Sigmoid colon (tissue), 7 donors: Measurements from ENCODE around the gene PEX7. TPM values are rescaled to one million over a fixed set of nuclear protein-coding genes. Genes with fewer than 3 reads are reported as not detected.

Source experiments
- DNase-seq: peaks from one replicate; pipeline ENCODE4 v3.0.0-alpha.2; 2019
- H3K27ac ChIP-seq, 4 donors: fragments of 200-600 bp; sonication (generic); one replicate each; pipeline ENCODE4 v1.5.1; 2016 to 2019; ENCODE audit warnings: mild to moderate bottlenecking in 1 of 4
- H3K27me3 ChIP-seq, 3 donors: fragments of 200-600 bp; sonication (generic); one replicate each; pipeline ENCODE4 v1.5.1; 2019; ENCODE audit warnings: mild to moderate bottlenecking in 1 of 3
- H3K36me3 ChIP-seq, 4 donors: fragments of 200-600 bp; sonication (generic); one replicate each; pipeline ENCODE4 v1.5.1; 2016 to 2019
- H3K4me1 ChIP-seq, 4 donors: fragments of 200-600 bp; sonication (generic); one replicate each; pipeline ENCODE4 v1.5.1; 2017 to 2019
- H3K4me3 ChIP-seq, 4 donors: fragments of 200-600 bp; sonication (generic); one replicate each; pipeline ENCODE4 v1.5.1; 2017 to 2019; ENCODE audit warnings: mild to moderate bottlenecking in 2 of 4, moderate library complexity in 1 of 4
- H3K9me3 ChIP-seq, 4 donors: fragments of 200-600 bp in 3 of 4; sonication (generic) in 3 of 4; one replicate each; pipeline versions ENCODE4 v1.5.1 to v1.6.1; 2013 to 2019
- EP300 ChIP-seq, 4 donors: sonication (generic); formaldehyde crosslinking; IDR thresholded peaks; one replicate each; pipeline ENCODE4 v1.6.1; 2017; ENCODE audit warnings: antibody characterized with exemption in 4 of 4
- POLR2A ChIP-seq, 2 donors: fragments of 450-650 bp; IDR thresholded peaks; one replicate each; pipeline ENCODE4 v1.6.1; 2016; ENCODE audit warnings: antibody characterized with exemption in 2 of 2, mild to moderate bottlenecking in 2 of 2, moderate library complexity in 2 of 2
- POLR2AphosphoS5 ChIP-seq, 4 donors: sonication (generic); formaldehyde crosslinking; IDR thresholded peaks; one replicate each; pipeline ENCODE4 v1.6.1; 2017; ENCODE audit warnings: antibody characterized with exemption in 4 of 4
- WGBS, 2 donors: extraction: QIAGEN DNeasy Blood & Tissue Kit; methylation state at CpG; one replicate each; pipeline ENCODE4 v1.1.7; 2013; 5-methylcytosine and 5-hydroxymethylcytosine counted together
- intact Hi-C: fragments of 100-400 bp; cut with DNase I; formaldehyde crosslinking; loops from one replicate; pipeline ENCODE4 v1.15.1; 2023
- polyA plus RNA-seq, 3 donors: library from polyadenylated mRNA; stranded (reverse); fragments of 200-250 nt; gene quantifications; one replicate each; pipeline ENCODE4 v1.2.3, GENCODE V29; 2013
- total RNA-seq, 4 donors: library from RNA; depleted of rRNA; stranded (reverse); fragments of >200 nt; gene quantifications; one replicate each; pipeline ENCODE4 v1.1.0, GENCODE V29; 2016
- TF ChIP-seq, protein P1 (sequence below), 4 experiments: fragments of 450-650 bp in 3 of 4; fragments of 200-600 bp in 1 of 4; IDR thresholded peaks; one replicate each; pipeline ENCODE4 v1.5.1; 2016 to 2019; ENCODE audit warnings: antibody characterized with exemption in 4 of 4, mild to moderate bottlenecking in 3 of 4, moderate library complexity in 2 of 4
- donor health status: healthy with polysubstance abuse.
- donor health status: Bipolar disorder and iron deficiency.
- donor health status: healthy.

PEX7 gene
- total and polyA plus RNA-seq, 7 donors: 2.9 to 15.0 (median 6.9) TPM

DNA sequence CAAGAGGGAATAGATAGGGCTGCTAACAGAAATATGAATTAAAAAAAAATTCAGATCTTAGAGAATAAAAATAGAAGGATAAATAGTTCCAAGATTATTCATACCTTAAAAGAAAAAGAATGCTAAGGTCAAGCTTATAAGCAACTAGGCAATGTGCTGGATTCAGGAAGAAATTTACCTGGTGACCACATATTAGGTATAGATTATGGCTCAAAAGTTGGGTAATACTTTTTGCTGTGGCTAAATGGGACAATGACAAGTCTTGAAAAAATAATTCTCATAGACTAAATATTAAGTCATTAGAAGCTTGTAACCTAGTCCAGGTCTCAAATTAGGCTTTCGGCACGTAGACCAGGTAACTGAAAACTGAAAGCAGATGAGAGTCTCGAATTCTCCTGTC, 47.3 kb upstream of the PEX7 start:
- Histone ChIP-seq H3K9me3 (no peaks in the 10 kb centered on the region), H3K36me3 (no peaks in the 10 kb centered on the region), H3K27ac (no peak overlapping the region), H3K4me1 (peaks cover 0 to 12% (median 0%) of the 10 kb centered on the region in 4 donors), H3K27me3 (no peaks in the 10 kb centered on the region), H3K4me3 (no peak overlapping the region)
- DNase-seq: no peak
- WGBS, 2 donors: 92 to 93% methylated on average over 3 of the region's 3 CpGs
- intact Hi-C loops: no loop called here
- TF ChIP-seq, protein P1, sequence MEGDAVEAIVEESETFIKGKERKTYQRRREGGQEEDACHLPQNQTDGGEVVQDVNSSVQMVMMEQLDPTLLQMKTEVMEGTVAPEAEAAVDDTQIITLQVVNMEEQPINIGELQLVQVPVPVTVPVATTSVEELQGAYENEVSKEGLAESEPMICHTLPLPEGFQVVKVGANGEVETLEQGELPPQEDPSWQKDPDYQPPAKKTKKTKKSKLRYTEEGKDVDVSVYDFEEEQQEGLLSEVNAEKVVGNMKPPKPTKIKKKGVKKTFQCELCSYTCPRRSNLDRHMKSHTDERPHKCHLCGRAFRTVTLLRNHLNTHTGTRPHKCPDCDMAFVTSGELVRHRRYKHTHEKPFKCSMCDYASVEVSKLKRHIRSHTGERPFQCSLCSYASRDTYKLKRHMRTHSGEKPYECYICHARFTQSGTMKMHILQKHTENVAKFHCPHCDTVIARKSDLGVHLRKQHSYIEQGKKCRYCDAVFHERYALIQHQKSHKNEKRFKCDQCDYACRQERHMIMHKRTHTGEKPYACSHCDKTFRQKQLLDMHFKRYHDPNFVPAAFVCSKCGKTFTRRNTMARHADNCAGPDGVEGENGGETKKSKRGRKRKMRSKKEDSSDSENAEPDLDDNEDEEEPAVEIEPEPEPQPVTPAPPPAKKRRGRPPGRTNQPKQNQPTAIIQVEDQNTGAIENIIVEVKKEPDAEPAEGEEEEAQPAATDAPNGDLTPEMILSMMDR (IDR thresholded peaks at IDR 0.05): no peak
- TF ChIP-seq POLR2A (IDR thresholded peaks at IDR 0.05): no peak
- TF ChIP-seq EP300 (IDR thresholded peaks at IDR 0.05): no peak
- TF ChIP-seq POLR2AphosphoS5 (IDR thresholded peaks at IDR 0.05): no peak

DNA sequence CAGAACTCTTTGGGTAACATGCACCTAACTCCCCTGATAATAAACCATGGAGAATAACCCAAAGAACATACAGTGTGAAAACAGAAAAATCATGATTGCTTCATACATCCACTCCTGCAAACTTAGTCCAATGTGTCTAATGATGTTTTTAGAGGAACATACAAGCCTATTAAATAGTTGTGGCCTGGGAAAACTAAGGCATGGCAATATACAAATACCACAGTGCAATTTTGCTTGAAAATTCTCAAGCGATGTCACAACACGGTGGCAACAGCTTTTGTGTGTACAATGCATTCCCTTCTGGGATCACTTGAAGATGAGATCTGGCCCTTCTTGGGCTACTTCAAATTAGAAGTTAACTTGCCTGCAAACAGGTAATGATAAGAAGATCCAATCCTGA, 46.8 kb upstream of the PEX7 start:
- intact Hi-C loops: no loop called here
- DNase-seq: no peak
- no peak overlapping the region for H3K27ac ChIP-seq
- WGBS, 2 donors: 94% methylated on average over 2 of the region's 2 CpGs
- H3K4me1 ChIP-seq: peaks cover 0 to 14% (median 0%) of the 10 kb centered on the region in 4 donors
- TF ChIP-seq EP300 (IDR thresholded peaks at IDR 0.05) (no peak), POLR2A (IDR thresholded peaks at IDR 0.05) (no peak), POLR2AphosphoS5 (IDR thresholded peaks at IDR 0.05) (no peak)
- TF ChIP-seq, protein P1 (IDR thresholded peaks at IDR 0.05): no peak
- no peaks in the 10 kb centered on the region for H3K36me3 ChIP-seq
- H3K4me3 ChIP-seq: no peak overlapping the region
- H3K9me3 ChIP-seq: no peaks in the 10 kb centered on the region
- no peaks in the 10 kb centered on the region for H3K27me3 ChIP-seq

DNA sequence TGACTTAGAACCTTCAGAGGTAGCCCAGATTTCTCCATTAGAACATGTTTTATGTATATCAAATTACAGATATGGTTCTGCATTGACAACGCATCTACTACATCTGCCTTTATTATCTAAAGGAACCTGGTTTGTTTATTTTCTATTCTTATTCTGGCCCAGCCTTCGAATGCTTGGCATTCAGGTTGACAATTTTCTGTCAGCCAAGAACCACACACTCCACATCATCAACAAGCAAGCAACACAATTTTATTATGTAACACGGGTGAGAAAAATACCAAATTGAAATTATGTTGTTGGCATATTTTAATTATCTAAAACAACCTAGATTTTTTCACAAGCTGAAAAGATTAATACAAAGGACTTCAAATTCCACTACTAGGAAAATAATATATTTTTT, 44.7 kb upstream of the PEX7 start:
- no peak for DNase-seq
- H3K36me3 ChIP-seq: no peaks in the 10 kb centered on the region
- no peaks in the 10 kb centered on the region for H3K27me3 ChIP-seq
- TF ChIP-seq EP300 (IDR thresholded peaks at IDR 0.05): no peak
- TF ChIP-seq, protein P1 (IDR thresholded peaks at IDR 0.05): no peak
- no peak for TF ChIP-seq POLR2A (IDR thresholded peaks at IDR 0.05)
- TF ChIP-seq POLR2AphosphoS5 (IDR thresholded peaks at IDR 0.05): no peak
- peaks cover 0 to 21% (median 4%) of the 10 kb centered on the region in 4 donors for H3K4me1 ChIP-seq
- H3K4me3 ChIP-seq: no peak overlapping the region
- no peak overlapping the region for H3K27ac ChIP-seq
- no peaks in the 10 kb centered on the region for H3K9me3 ChIP-seq
- intact Hi-C loops: no loop called here
- WGBS, 2 donors: 90 to 94% methylated on average over 3 of the region's 3 CpGs

DNA sequence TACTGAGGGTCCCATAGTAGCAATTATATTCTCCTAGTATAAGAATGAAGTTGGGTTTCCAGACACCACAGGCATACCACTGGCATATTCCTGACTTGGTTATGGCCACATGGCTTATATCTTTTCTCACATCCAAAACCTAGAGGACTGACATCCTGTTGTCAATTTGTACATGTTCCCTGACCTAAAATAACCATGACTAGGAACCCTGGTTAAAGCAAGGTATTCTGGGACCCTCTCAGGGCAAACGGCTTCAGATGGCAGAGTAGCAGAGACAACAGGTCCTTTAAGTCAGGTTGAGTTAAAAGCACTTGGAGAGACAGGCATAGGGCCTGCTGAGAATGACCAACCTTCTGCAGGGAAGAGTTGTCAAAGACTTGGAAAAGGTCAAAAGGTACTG, 42.7 kb upstream of the PEX7 start:
- intact Hi-C loops: no loop called here
- 61 to 68% methylated on average over 1 of the region's 1 CpG for WGBS, 2 donors
- Histone ChIP-seq H3K27me3 (no peaks in the 10 kb centered on the region), H3K36me3 (no peaks in the 10 kb centered on the region), H3K4me3 (no peak overlapping the region), H3K27ac (no peak overlapping the region), H3K9me3 (no peaks in the 10 kb centered on the region), H3K4me1 (peaks cover 0 to 21% (median 4%) of the 10 kb centered on the region in 4 donors)
- TF ChIP-seq POLR2AphosphoS5 (IDR thresholded peaks at IDR 0.05): no peak
- TF ChIP-seq EP300 (IDR thresholded peaks at IDR 0.05): no peak
- TF ChIP-seq POLR2A (IDR thresholded peaks at IDR 0.05): no peak
- TF ChIP-seq, protein P1 (IDR thresholded peaks at IDR 0.05): no peak
- no peak for DNase-seq

DNA sequence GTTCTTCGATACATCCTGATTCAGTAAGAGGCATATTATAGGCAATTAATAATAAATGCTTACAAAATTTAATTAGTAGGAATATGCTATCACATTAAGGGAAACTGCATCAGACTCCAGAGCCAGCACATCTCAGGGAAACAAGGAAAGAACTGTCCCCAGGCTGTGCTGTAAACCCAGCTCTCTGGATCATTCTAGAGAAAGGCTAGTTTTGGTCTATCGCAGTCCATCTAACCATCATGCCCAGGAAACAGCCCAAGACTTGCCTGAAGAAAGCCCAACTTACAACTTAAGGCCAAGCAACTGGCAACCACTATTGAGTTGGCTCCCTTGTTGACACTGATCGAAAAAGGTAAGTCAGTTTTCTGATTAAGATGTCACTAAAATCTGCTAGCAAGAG, 41.4 kb upstream of the PEX7 start:
- intact Hi-C loops: no loop called here
- TF ChIP-seq POLR2AphosphoS5 (IDR thresholded peaks at IDR 0.05): no peak
- TF ChIP-seq, protein P1 (IDR thresholded peaks at IDR 0.05): no peak
- peaks cover 0 to 16% (median 4%) of the 10 kb centered on the region in 4 donors for H3K4me1 ChIP-seq
- 95 to 97% methylated on average over 3 of the region's 3 CpGs for WGBS, 2 donors
- no peak overlapping the region for H3K4me3 ChIP-seq
- DNase-seq: no peak
- no peaks in the 10 kb centered on the region for H3K27me3 ChIP-seq
- H3K36me3 ChIP-seq: no peaks in the 10 kb centered on the region
- H3K9me3 ChIP-seq: no peaks in the 10 kb centered on the region
- H3K27ac ChIP-seq: no peak overlapping the region
